IMR-90 (cell line): Measurements from ENCODE around the gene SLCO3A1.

Experiments
- FOS ChIP-seq: fragments of 150-350 bp; IDR thresholded peaks from 2 replicates; pipeline ENCODE4 v1.6.1; 2016; ENCODE audit warnings: low read depth, low read length
- MAFK ChIP-seq: IDR thresholded peaks from 2 replicates; pipeline ENCODE4 v1.6.1; 2012; ENCODE audit warnings: low read depth, low read length, improper control_type of control experiment
- MAZ ChIP-seq: IDR thresholded peaks from 2 replicates; pipeline ENCODE4 v1.6.1; 2012; ENCODE audit warnings: low read depth, mild to moderate bottlenecking, low read length, improper control_type of control experiment, moderate library complexity, borderline replicate concordance
- MXI1 ChIP-seq: IDR thresholded peaks from 2 replicates; pipeline ENCODE4 v1.6.1; 2012; ENCODE audit warnings: low read depth, mild to moderate bottlenecking, low read length, moderate library complexity, borderline replicate concordance
- NFE2L2 ChIP-seq: fragments of 150-350 bp; IDR thresholded peaks from 2 replicates; pipeline ENCODE4 v1.6.1; 2016; ENCODE audit warnings: low read depth, mild to moderate bottlenecking, low read length
- POLR2A ChIP-seq: IDR thresholded peaks from 2 replicates; pipeline ENCODE4 v1.6.1; 2012; ENCODE audit warnings: mild to moderate bottlenecking, low read depth, low read length
- RAD21 ChIP-seq: IDR thresholded peaks from 2 replicates; pipeline ENCODE4 v1.6.1; 2012; ENCODE audit warnings: low read length, improper control_type of control experiment
- SMC3 ChIP-seq: fragments of 150-350 bp; IDR thresholded peaks from 2 replicates; pipeline ENCODE4 v1.6.1; 2016; ENCODE audit warnings: low read depth, mild to moderate bottlenecking, antibody characterized with exemption, low read length, moderate library complexity
- TF ChIP-seq, protein P1 (sequence below): conservative IDR thresholded peaks from 2 replicates; pipeline ENCODE4 v1.5.1; 2012; ENCODE audit warnings: mild to moderate bottlenecking, low read depth, low read length, improper control_type of control experiment
- TF ChIP-seq, protein P2 (sequence below): fragments of 150-350 bp; IDR thresholded peaks from 2 replicates; pipeline ENCODE4 v1.6.1; 2016; ENCODE audit warnings: low read depth, mild to moderate bottlenecking, low read length, moderate library complexity, borderline replicate concordance

DNA sequence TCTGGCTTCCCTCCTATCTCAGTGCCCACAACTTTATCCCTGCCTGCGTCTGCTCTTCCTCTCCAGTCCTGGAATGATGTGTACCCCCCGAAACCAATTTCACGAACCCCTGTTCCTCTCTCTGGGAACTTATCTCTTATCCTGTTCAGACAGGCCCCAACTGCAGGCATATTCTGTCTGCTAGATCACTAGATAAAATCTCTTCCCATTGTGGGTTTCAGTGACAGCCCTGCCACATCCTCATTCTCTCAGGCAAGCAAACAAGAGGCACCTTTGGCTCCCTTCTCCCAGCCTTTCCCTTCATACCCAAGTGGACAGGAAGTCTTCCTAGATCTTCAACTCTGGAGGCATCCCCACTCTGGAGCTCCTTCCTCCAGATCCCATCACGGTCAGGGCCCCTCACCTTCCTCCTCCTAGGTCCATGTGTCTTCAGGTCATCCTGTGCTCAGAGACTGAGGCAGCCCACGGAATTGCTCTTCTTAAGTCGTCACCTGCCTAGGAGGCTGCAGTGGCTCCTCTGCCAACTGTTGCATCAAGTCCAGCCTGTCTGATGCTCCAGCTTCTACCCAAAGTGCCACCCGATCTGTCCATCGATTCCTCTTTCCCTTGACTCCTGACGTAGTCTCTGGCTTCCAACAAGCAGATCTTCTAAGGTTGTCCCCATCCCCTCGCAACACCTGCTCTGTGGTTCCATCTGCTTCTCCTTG, 190.8 kb downstream of the SLCO3A1 start:
- no peak for TF ChIP-seq POLR2A
- TF ChIP-seq MXI1: no peak
- TF ChIP-seq, protein P1, sequence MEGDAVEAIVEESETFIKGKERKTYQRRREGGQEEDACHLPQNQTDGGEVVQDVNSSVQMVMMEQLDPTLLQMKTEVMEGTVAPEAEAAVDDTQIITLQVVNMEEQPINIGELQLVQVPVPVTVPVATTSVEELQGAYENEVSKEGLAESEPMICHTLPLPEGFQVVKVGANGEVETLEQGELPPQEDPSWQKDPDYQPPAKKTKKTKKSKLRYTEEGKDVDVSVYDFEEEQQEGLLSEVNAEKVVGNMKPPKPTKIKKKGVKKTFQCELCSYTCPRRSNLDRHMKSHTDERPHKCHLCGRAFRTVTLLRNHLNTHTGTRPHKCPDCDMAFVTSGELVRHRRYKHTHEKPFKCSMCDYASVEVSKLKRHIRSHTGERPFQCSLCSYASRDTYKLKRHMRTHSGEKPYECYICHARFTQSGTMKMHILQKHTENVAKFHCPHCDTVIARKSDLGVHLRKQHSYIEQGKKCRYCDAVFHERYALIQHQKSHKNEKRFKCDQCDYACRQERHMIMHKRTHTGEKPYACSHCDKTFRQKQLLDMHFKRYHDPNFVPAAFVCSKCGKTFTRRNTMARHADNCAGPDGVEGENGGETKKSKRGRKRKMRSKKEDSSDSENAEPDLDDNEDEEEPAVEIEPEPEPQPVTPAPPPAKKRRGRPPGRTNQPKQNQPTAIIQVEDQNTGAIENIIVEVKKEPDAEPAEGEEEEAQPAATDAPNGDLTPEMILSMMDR: no peak
- TF ChIP-seq SMC3: no peak
- no peak for TF ChIP-seq MAFK
- no peak for TF ChIP-seq NFE2L2
- TF ChIP-seq RAD21: no peak
- TF ChIP-seq FOS: no peak
- TF ChIP-seq MAZ: no peak
- TF ChIP-seq, protein P2, sequence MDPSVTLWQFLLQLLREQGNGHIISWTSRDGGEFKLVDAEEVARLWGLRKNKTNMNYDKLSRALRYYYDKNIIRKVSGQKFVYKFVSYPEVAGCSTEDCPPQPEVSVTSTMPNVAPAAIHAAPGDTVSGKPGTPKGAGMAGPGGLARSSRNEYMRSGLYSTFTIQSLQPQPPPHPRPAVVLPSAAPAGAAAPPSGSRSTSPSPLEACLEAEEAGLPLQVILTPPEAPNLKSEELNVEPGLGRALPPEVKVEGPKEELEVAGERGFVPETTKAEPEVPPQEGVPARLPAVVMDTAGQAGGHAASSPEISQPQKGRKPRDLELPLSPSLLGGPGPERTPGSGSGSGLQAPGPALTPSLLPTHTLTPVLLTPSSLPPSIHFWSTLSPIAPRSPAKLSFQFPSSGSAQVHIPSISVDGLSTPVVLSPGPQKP: no peak
